Activated CD4-positive, alpha-beta T cell treated with anti-CD3 and anti-CD28 coated beads, Interleukin-10, Interleukin-2, amounts not matched to agents 100 ng/mL and 50 ng/mL, durations not matched to agents 16 hours and 8 hours (primary cell): ENCODE data around the gene NOL8.

ENCODE experiments used
- DNase-seq: peaks from one replicate; pipeline ENCODE4 v3.0.0-alpha.2; 2020

NOL8 gene

GRCh38 chr9:92257327-92257726 is 67.8 kb downstream of the NOL8 start:
- DNase-seq = no peak

GRCh38 chr9:92254381-92255337 is 70.5 kb downstream of the NOL8 start:
- DNase-seq = no peak

- DNase-seq = no peak
Observed at GRCh38 chr9:92253656-92254055, 71.5 kb downstream of the NOL8 start.

- no peak for DNase-seq
Observed at GRCh38 chr9:92247981-92248380, 77.2 kb downstream of the NOL8 start.
